Stomach (tissue), 9 donors: ENCODE measurements around the gene ADCY7. TPM values are rescaled to one million over a fixed set of nuclear protein-coding genes. Genes with fewer than 3 reads are reported as not detected.

Experiments used
- DNase-seq, 2 donors: peaks; one replicate each; pipeline versions ENCODE4 v3.0.0 to v3.0.0-alpha.2; 2013 to 2019
- H3K27ac ChIP-seq, 5 donors: fragments of 200-600 bp in 4 of 5; sonication (generic) in 4 of 5; one replicate each; pipeline ENCODE4 v1.5.1; 2013 to 2019; ENCODE audit warnings: mild to moderate bottlenecking in 1 of 5, moderate library complexity in 1 of 5
- H3K27me3 ChIP-seq, 3 donors: fragments of 200-600 bp; sonication (generic); one replicate each; pipeline ENCODE4 v1.5.1; 2017 to 2019; ENCODE audit warnings: mixed run types in 1 of 3
- H3K36me3 ChIP-seq, 4 donors: fragments of 200-600 bp; sonication (generic); 1 replicate in 3 of 4; 2 replicates in 1 of 4; pipeline ENCODE4 v1.5.1; 2016 to 2019
- H3K4me1 ChIP-seq, 4 donors: fragments of 200-600 bp; sonication (generic); one replicate each; pipeline ENCODE4 v1.5.1; 2016 to 2019
- H3K4me3 ChIP-seq, 4 donors: fragments of 200-600 bp; sonication (generic) in 3 of 4; one replicate each; pipeline ENCODE4 v1.5.1; 2016 to 2019; ENCODE audit warnings: mild to moderate bottlenecking in 1 of 4
- H3K9me3 ChIP-seq, 4 donors: fragments of 200-600 bp; sonication (generic); one replicate each; pipeline ENCODE4 v1.5.1; 2016 to 2019
- EP300 ChIP-seq: sonication (generic); formaldehyde crosslinking; IDR thresholded peaks from one replicate; pipeline ENCODE4 v1.6.1; 2017; ENCODE audit warnings: antibody characterized with exemption
- POLR2A ChIP-seq, 4 donors: fragments of 450-650 bp; IDR thresholded peaks; one replicate each; pipeline ENCODE4 v1.6.1; 2016; ENCODE audit warnings: antibody characterized with exemption in 4 of 4, control low read depth in 2 of 4, mild to moderate bottlenecking in 1 of 4, moderate library complexity in 1 of 4
- POLR2AphosphoS5 ChIP-seq, 3 donors: sonication (generic); formaldehyde crosslinking; IDR thresholded peaks; one replicate each; pipeline ENCODE4 v1.6.1; 2016; ENCODE audit warnings: antibody characterized with exemption in 3 of 3
- WGBS, 5 donors: extraction: QIAGEN DNeasy Blood & Tissue Kit in 3 of 5; methylation state at CpG; one replicate each; pipeline versions ENCODE4 v1.1.5 to v1.1.7; 2013 to 2018; 5-methylcytosine and 5-hydroxymethylcytosine counted together
- intact Hi-C: fragments of 100-400 bp; cut with DNase I; formaldehyde crosslinking; loops from one replicate; pipeline ENCODE4 v1.15.1; 2023; ENCODE audit warnings: low total_unique reads
- polyA plus RNA-seq, 3 donors: library from polyadenylated mRNA; stranded (reverse); fragments of 200-250 nt; gene quantifications; one replicate each; pipeline ENCODE4 v1.2.3, GENCODE V29; 2013
- total RNA-seq, 5 donors: library from RNA; depleted of rRNA; stranded (reverse); fragments of >200 nt; gene quantifications; one replicate each; pipeline versions ENCODE4 v1.1.0 to v1.2.3, GENCODE V29; 2014 to 2016
- TF ChIP-seq, protein P1 (sequence below), 7 experiments: fragments of 450-650 bp in 4 of 7; fragments of 200-600 bp in 3 of 7; sonication (generic) in 3 of 7; IDR thresholded peaks; one replicate each; pipeline ENCODE4 v1.5.1; 2016 to 2019; ENCODE audit warnings: antibody characterized with exemption in 7 of 7, control low read depth in 2 of 7, mild to moderate bottlenecking in 1 of 7
- donor health status: healthy with polysubstance abuse.
- donor health status: Bipolar disorder and iron deficiency.
- donor health status: healthy.

ADCY7 gene
- total and polyA plus RNA-seq, 8 donors: 0.76 to 216 (median 16.5) TPM

DNA sequence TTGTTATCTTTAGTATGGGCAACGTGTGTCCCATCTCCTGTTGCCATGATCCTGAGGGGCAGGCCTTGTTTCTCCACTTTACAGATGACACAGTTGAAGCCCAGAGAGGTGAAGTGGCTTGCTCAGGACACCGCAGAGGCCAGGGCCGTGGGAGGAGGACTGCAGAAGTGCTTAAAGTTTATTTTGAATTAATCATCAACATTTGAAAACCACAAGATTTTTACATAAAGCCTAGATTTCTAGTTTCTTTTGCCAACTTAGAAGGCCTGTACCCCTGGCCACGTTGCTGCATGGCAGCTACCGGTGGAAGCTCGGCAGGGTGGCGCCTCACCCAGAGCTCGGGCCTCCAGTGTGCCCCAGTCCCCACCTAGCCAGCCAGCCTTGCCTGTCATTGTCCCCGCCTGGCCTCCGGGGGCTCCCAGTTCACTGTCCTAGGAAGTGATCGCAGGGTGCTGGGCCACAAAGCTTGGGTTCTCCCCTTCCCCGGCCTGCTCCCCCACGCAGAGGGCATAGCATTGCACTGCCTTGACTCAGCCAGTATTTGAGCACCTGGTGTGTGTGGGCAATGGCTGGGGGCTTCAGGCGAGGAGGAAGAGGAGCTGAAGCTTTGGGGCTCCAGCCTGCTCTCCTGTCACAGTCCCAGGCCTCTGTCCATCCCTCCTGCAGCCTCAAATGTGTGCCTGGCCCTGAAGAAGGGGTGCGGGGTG lies 14.8 kb upstream of the ADCY7 start:
- Histone ChIP-seq H3K36me3 (no peaks in the 10 kb centered on the region), H3K27ac (no peak overlapping the region), H3K27me3 (no peaks in the 10 kb centered on the region), H3K4me1 (peaks cover 4 to 5% (median 5%) of the 10 kb centered on the region in 4 donors), H3K4me3 (no peak overlapping the region), H3K9me3 (no peaks in the 10 kb centered on the region)
- WGBS, 5 donors: 80 to 88% (median 82%) methylated on average over 15 of the region's 15 CpGs
- no peak for TF ChIP-seq EP300
- TF ChIP-seq, protein P1, sequence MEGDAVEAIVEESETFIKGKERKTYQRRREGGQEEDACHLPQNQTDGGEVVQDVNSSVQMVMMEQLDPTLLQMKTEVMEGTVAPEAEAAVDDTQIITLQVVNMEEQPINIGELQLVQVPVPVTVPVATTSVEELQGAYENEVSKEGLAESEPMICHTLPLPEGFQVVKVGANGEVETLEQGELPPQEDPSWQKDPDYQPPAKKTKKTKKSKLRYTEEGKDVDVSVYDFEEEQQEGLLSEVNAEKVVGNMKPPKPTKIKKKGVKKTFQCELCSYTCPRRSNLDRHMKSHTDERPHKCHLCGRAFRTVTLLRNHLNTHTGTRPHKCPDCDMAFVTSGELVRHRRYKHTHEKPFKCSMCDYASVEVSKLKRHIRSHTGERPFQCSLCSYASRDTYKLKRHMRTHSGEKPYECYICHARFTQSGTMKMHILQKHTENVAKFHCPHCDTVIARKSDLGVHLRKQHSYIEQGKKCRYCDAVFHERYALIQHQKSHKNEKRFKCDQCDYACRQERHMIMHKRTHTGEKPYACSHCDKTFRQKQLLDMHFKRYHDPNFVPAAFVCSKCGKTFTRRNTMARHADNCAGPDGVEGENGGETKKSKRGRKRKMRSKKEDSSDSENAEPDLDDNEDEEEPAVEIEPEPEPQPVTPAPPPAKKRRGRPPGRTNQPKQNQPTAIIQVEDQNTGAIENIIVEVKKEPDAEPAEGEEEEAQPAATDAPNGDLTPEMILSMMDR (IDR thresholded peaks at IDR 0.05): no peak
- no peak for TF ChIP-seq POLR2A (IDR thresholded peaks at IDR 0.05)
- DNase-seq: no peak
- intact Hi-C loops: no loop called here

DNA sequence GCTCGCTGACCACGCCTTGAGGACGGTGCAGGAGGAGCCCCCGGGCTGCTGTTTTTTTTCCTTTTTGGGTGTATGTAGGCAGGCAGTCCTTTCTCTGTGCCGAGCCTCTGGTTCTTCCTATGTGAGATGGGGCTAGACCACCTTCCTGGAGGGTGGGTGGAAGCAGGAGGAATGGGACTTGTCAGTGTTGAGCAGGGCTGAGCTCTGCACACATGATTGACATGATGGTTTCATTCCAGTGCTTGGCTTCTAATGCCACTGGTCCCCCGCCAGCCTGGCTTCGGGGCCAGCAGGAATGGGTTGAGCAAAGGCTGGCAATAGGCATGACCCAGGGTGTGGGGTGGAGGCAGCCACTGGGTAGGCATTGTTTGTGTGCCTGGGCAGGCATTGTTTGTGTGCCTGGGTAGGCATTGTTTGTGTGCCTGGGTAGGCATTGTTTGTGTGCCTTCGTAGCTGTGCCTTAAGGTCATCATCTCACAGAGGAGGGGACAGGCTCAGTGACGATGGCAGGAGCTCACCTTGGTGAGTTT lies 14.2 kb upstream of the ADCY7 start:
- no peaks in the 10 kb centered on the region for H3K9me3 ChIP-seq
- no peak overlapping the region for H3K4me3 ChIP-seq
- no peaks in the 10 kb centered on the region for H3K27me3 ChIP-seq
- intact Hi-C loops: no loop called here
- TF ChIP-seq EP300 (no peak), POLR2A (IDR thresholded peaks at IDR 0.05) (no peak), POLR2AphosphoS5 (IDR thresholded peaks at IDR 0.05) (no peak)
- TF ChIP-seq, protein P1 (IDR thresholded peaks at IDR 0.05): no peak
- H3K27ac ChIP-seq: no peak overlapping the region
- no peak for DNase-seq
- 78 to 94% (median 91%) methylated on average over 8 to 9 of the region's 9 CpGs for WGBS, 5 donors
- no peaks in the 10 kb centered on the region for H3K4me1 ChIP-seq
- H3K36me3 ChIP-seq: no peaks in the 10 kb centered on the region

DNA sequence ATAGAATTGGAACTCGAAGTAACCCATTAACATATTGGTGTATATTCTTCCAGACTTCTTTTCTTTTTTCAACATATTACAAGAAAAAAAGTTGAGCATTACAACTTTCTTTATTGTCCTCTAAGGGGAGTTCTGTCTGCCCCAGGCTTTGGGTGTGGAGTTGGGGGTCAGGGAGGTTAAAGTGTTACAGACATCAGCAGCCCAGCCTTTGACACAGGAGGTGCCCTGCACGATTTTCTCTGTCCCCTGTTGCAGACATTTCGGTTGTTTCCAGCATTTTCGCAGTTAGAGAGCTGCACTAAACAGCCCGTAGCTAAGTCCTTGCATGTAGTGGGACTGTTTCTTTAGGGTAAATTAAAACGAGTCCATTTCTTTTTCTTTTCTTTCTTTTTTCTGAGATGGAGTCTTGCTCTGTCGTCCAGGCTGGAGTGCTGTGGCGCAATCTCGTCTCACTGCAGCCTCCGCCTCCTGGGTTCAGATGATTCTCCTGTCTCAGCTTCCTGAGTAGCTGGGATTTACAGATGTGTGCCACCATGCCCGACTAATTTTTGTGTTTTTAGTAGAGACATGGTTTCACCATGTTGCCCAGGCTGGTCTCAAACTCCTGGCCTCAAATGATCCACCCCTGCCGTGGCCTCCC lies 13.4 kb upstream of the ADCY7 start:
- no peaks in the 10 kb centered on the region for H3K27me3 ChIP-seq
- H3K4me3 ChIP-seq: no peak overlapping the region
- TF ChIP-seq POLR2A (IDR thresholded peaks at IDR 0.05): no peak
- TF ChIP-seq, protein P1 (IDR thresholded peaks at IDR 0.05): no peak
- no peak for TF ChIP-seq EP300
- TF ChIP-seq POLR2AphosphoS5 (IDR thresholded peaks at IDR 0.05): no peak
- no peaks in the 10 kb centered on the region for H3K4me1 ChIP-seq
- intact Hi-C loops: no loop called here
- DNase-seq: no peak
- 80 to 87% (median 83%) methylated on average over 12 of the region's 12 CpGs for WGBS, 5 donors
- no peaks in the 10 kb centered on the region for H3K9me3 ChIP-seq
- no peak overlapping the region for H3K27ac ChIP-seq
- H3K36me3 ChIP-seq: no peaks in the 10 kb centered on the region

DNA sequence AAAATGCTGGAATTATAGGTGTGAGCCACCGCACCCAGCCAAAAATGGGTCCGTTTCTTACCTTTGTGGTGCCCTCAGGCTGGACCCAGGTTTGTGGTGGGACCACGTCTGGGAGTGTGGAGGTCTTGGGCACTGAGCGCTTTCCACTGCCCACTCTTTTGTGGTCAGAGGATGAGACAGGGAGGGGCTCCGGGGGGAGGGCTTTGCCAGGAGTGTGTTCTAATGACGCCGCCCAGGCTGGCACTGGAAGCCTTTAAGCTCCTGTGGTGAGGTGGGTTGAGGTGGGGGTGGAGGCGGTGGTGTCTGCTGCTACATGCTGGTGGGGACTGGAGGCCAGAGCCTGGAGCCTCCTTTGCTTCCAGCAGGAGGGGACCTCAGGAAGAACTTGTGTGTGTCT lies 12.8 kb upstream of the ADCY7 start:
- Histone ChIP-seq H3K4me1 (no peaks in the 10 kb centered on the region), H3K36me3 (no peaks in the 10 kb centered on the region), H3K27ac (no peak overlapping the region), H3K27me3 (no peaks in the 10 kb centered on the region), H3K9me3 (no peaks in the 10 kb centered on the region), H3K4me3 (no peak overlapping the region)
- no peak for DNase-seq
- TF ChIP-seq EP300 (no peak), POLR2A (IDR thresholded peaks at IDR 0.05) (no peak), POLR2AphosphoS5 (IDR thresholded peaks at IDR 0.05) (no peak)
- TF ChIP-seq, protein P1 (IDR thresholded peaks at IDR 0.05): no peak
- WGBS, 5 donors: 89 to 98% (median 92%) methylated on average over 5 to 8 of the region's 8 CpGs
- intact Hi-C loops: no loop called here
